HCT116 (cell line): ENCODE results near the gene SLC35F2. TPM values are rescaled to one million over a fixed set of nuclear protein-coding genes. Genes with fewer than 3 reads are reported as not detected.

Experiments used
- ATAC-seq: fragments of 200-7000 bp; cut with Tn5 transposase; 2 replicates; pipeline ENCODE4 v1.9.1; 2020; ENCODE audit warnings: mild to moderate bottlenecking, moderate library complexity
- BruUV-seq: library from RNA; stranded (reverse); fragments of 400-500 nt; replicated peaks from 2 replicates; lab custom pipeline; 2021; lab: Mats Ljungman, UMichigan
- CTCF ChIA-PET: fragments of 300-600 bp; sonication (Branson Sonifier 250); formaldehyde crosslinking; loops from one replicate; lab custom pipeline; 2021; ENCODE audit warnings: antibody characterized with exemption; lab: Charles Lee
- POLR2A ChIA-PET: fragments of 300-600, 350-600 bp; sonication (Branson Sonifier 250); formaldehyde crosslinking; loops from one replicate; lab custom pipeline; 2021; ENCODE audit warnings: antibody characterized with exemption; lab: Charles Lee
- RAD21 ChIA-PET, 2 experiments: fragments of 300-600 bp; sonication (Branson Sonifier 250); formaldehyde crosslinking; loops; one replicate each; lab custom pipeline; 2023; ENCODE audit warnings: low total read pairs in 2 of 2; ENCODE audit not compliant: uncharacterized antibody in 2 of 2, unreplicated experiment in 2 of 2, low non-redundant PET in 1 of 2; lab: Charles Lee
- DNase-seq: peaks from one replicate; pipeline ENCODE4 v3.0.0-alpha.2; 2010; ENCODE audit warnings: low read depth, low spot score
- H2AFZ ChIP-seq: fragments of 200-600 bp; shearing (Covaris generic), sonication (generic); 2 replicates; pipeline ENCODE4 v1.6.1; 2017; ENCODE audit warnings: low read depth, mixed run types, mixed read lengths, antibody characterized with exemption, low read length; ENCODE audit not compliant: poor library complexity, severe bottlenecking
- H3K27ac ChIP-seq: 2 replicates; pipeline ENCODE4 v1.5.1; 2012; ENCODE audit warnings: low read depth, low read length
- H3K27me3 ChIP-seq: fragments of 200-600 bp; sonication (generic); 2 replicates; pipeline ENCODE4 v1.6.1; 2016; ENCODE audit warnings: mixed run types, low read length, mixed read lengths; ENCODE audit not compliant: insufficient read depth
- H3K36me3 ChIP-seq, 2 experiments: fragments of 200-500 bp in 1 of 2; fragments of 200-600 bp in 1 of 2; sonication (Bioruptor generic) in 1 of 2; sonication (generic) in 1 of 2; 2 replicates each; pipeline versions ENCODE4 v1.5.1 to v1.6.1; 2014 to 2016; ENCODE audit warnings: low read length in 2 of 2, inconsistent platforms in 1 of 2, mixed read lengths in 1 of 2, mixed run types in 1 of 2; ENCODE audit not compliant: insufficient read depth in 2 of 2, control insufficient read depth in 1 of 2
- H3K4me1 ChIP-seq, 2 experiments: fragments of 200-600 bp in 1 of 2; sonication (generic) in 1 of 2; 2 replicates each; pipeline versions ENCODE4 v1.5.1 to v1.6.1; 2012 to 2017; ENCODE audit warnings: low read length in 2 of 2, inconsistent platforms in 1 of 2, mild to moderate bottlenecking in 1 of 2, mixed read lengths in 1 of 2, mixed run types in 1 of 2, moderate library complexity in 1 of 2; ENCODE audit not compliant: insufficient read depth in 2 of 2, control insufficient read depth in 1 of 2
- H3K4me2 ChIP-seq: fragments of 200-600 bp; sonication (generic); 2 replicates; pipeline ENCODE4 v1.6.1; 2017; ENCODE audit warnings: mixed run types, low read length, mixed read lengths
- H3K4me3 ChIP-seq, 2 experiments: fragments of 200-600 bp in 1 of 2; sonication (generic) in 1 of 2; replicated peaks in 1 of 2; 2 replicates each; pipeline ENCODE4 v1.5.1; 2011 to 2016; ENCODE audit warnings: low read length in 2 of 2, control low read depth in 1 of 2, low read depth in 1 of 2, mild to moderate bottlenecking in 1 of 2, mixed read lengths in 1 of 2, mixed run types in 1 of 2
- H3K79me2 ChIP-seq: fragments of 200-600 bp; sonication (generic); 2 replicates; pipeline ENCODE4 v1.6.1; 2017; ENCODE audit warnings: mild to moderate bottlenecking, mixed run types, low read length, moderate library complexity, mixed read lengths; ENCODE audit not compliant: insufficient read depth
- H3K9ac ChIP-seq: fragments of 200-600 bp; sonication (generic); 2 replicates; pipeline ENCODE4 v1.6.1; 2016; ENCODE audit warnings: low read length, mixed read lengths
- H3K9me2 ChIP-seq: fragments of 200-600 bp; sonication (generic), shearing (Covaris generic); 2 replicates; pipeline ENCODE4 v1.6.1; 2017; ENCODE audit warnings: mixed run types, mild to moderate bottlenecking, moderate library complexity; ENCODE audit not compliant: insufficient read depth
- H3K9me3 ChIP-seq, 2 experiments: fragments of 200-500 bp in 1 of 2; fragments of 200-600 bp in 1 of 2; sonication (Bioruptor generic) in 1 of 2; sonication (generic) in 1 of 2; 2 replicates each; pipeline ENCODE4 v1.6.1; 2014 to 2017; ENCODE audit warnings: low read length in 2 of 2, mixed read lengths in 2 of 2, inconsistent platforms in 1 of 2, low read depth in 1 of 2, mild to moderate bottlenecking in 1 of 2, mixed run types in 1 of 2, moderate library complexity in 1 of 2; ENCODE audit not compliant: control insufficient read depth in 1 of 2, insufficient read depth in 1 of 2
- H4K20me1 ChIP-seq: fragments of 200-600 bp; sonication (generic), shearing (Covaris generic); 2 replicates; pipeline ENCODE4 v1.6.1; 2017; ENCODE audit warnings: mixed run types, mild to moderate bottlenecking, moderate library complexity; ENCODE audit not compliant: insufficient read depth
- EGR1 ChIP-seq: IDR thresholded peaks from 2 replicates; pipeline ENCODE4 v1.6.1; 2012; ENCODE audit warnings: low read depth
- EZH2 ChIP-seq: fragments of 200-600 bp; sonication (generic); IDR thresholded peaks from 2 replicates; pipeline ENCODE4 v1.6.1; 2017; ENCODE audit warnings: antibody characterized with exemption, mixed run types
- EZH2phosphoT487 ChIP-seq: fragments of 200-600 bp; IDR thresholded peaks from 2 replicates; pipeline ENCODE4 v1.6.1; 2018; ENCODE audit warnings: antibody characterized with exemption, borderline replicate concordance
- SP1 ChIP-seq: IDR thresholded peaks from 2 replicates; pipeline ENCODE4 v1.6.1; 2012; ENCODE audit warnings: low read depth
- intact Hi-C: fragments of 100-400 bp; cut with micrococcal nuclease; formaldehyde crosslinking; loops from 2 replicates; pipeline ENCODE4 v1.10.0; 2022
- total RNA-seq: library from RNA; stranded (reverse); gene quantifications from one replicate; pipeline ENCODE4 v1.2.1, GENCODE V29; 2021; ENCODE audit not compliant: unreplicated experiment
- TF ChIP-seq, protein P1 (sequence below): IDR thresholded peaks from 2 replicates; pipeline ENCODE4 v1.6.1; 2012
- TF ChIP-seq, protein P2 (sequence below): IDR thresholded peaks from 2 replicates; pipeline ENCODE4 v1.6.1; 2012; ENCODE audit warnings: low read depth

SLC35F2 gene
- total RNA-seq, 1 experiment from 2014 or later: 53.5 TPM

DNA sequence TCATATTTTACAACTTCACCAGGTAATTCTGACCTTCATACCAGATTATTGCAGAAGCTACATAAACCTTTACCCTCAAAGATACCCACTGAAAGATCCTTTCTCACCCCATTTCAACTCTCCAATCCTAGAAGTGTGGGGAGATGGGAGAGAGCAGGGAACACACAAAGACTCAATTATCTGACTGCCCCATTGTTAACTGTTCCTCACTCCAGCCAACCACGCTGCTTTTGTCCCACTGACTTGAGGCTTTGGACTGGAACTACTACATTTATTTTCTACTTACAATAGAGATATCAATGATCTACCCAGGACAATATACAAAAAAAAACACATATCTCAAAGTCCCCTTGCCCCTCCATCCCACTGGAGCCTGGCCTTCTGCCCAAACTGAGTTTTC, 102.0 kb downstream of the SLC35F2 start:
- CTCF ChIA-PET: interaction anchor here (1.0 kb wide), 1 partner anchor 15 kb away, joined by 7 read pairs; no protein-coding TSS in a partner anchor
- intact Hi-C loops: no loop called here
- no peaks in the 10 kb centered on the region for H4K20me1 ChIP-seq
- no peak overlapping the region for H3K4me3 ChIP-seq
- no peaks in the 10 kb centered on the region for H3K27me3 ChIP-seq
- BruUV-seq: no TSS peak
- no peak overlapping the region for H2AFZ ChIP-seq
- H3K79me2 ChIP-seq: no peaks in the 10 kb centered on the region
- no peak overlapping the region for H3K4me2 ChIP-seq
- H3K9ac ChIP-seq: no peak overlapping the region
- POLR2A ChIA-PET: no interaction called here
- H3K27ac ChIP-seq: no peak overlapping the region
- H3K4me1 ChIP-seq: no peaks in the 10 kb centered on the region
- no peaks in the 10 kb centered on the region for H3K36me3 ChIP-seq
- DNase-seq (no peak), ATAC-seq (no peak)
- H3K9me2 ChIP-seq: no peaks in the 10 kb centered on the region
- RAD21 ChIA-PET: no interaction called here
- TF ChIP-seq, protein P1, sequence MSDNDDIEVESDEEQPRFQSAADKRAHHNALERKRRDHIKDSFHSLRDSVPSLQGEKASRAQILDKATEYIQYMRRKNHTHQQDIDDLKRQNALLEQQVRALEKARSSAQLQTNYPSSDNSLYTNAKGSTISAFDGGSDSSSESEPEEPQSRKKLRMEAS: no peak
- no peak for TF ChIP-seq EGR1
- TF ChIP-seq SP1: no peak
- no peak for TF ChIP-seq EZH2phosphoT487
- H3K9me3 ChIP-seq: no peaks in the 10 kb centered on the region

DNA sequence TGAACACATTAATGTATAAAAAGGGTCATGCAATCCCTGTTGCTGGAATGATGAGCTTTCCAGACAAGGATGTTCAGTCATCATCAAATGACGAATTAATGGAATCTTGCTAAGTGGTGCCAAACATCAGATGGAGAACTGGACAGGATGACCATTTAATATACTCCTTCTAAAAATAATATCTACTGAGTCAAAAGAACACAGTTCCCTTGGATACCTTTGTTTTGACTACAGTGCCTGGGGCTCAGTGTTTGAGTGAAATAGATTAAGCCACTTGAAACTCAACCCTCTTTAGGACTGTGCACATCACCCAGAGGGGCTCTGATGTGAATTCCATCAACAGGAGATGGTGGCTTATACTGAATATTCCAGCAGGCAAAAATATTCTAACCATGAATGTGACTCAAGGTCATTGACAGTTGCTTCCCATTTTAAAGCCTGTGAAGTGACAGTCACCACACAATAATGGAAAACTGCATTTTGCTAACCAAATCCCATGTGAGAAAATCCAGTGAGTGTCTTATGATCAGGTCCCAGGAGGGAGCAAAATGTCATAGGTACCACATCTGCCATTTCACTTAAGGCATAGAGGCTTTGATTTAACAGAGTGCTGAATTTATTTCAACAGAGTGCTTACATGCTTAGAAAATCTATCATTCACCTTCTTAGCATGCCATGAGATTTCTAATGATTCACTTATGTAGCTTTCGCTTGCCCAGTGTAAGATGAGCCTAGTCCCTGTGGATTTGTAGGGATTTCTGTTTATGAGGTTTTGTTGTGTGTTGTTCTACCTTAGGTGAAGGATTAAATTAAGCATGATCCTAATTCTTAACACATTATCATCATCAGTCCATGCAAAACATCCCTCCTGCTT, 105.4 kb downstream of the SLC35F2 start:
- H3K36me3 ChIP-seq: no peaks in the 10 kb centered on the region
- DNase-seq: no peak
- H3K9ac ChIP-seq: no peak overlapping the region
- BruUV-seq: no TSS peak
- no peak overlapping the region for H2AFZ ChIP-seq
- no peak overlapping the region for H3K4me3 ChIP-seq
- POLR2A ChIA-PET: no interaction called here
- H3K9me3 ChIP-seq: no peaks in the 10 kb centered on the region
- intact Hi-C loops: no loop called here
- no peaks in the 10 kb centered on the region for H4K20me1 ChIP-seq
- ATAC-seq: no peak
- TF ChIP-seq, protein P2, sequence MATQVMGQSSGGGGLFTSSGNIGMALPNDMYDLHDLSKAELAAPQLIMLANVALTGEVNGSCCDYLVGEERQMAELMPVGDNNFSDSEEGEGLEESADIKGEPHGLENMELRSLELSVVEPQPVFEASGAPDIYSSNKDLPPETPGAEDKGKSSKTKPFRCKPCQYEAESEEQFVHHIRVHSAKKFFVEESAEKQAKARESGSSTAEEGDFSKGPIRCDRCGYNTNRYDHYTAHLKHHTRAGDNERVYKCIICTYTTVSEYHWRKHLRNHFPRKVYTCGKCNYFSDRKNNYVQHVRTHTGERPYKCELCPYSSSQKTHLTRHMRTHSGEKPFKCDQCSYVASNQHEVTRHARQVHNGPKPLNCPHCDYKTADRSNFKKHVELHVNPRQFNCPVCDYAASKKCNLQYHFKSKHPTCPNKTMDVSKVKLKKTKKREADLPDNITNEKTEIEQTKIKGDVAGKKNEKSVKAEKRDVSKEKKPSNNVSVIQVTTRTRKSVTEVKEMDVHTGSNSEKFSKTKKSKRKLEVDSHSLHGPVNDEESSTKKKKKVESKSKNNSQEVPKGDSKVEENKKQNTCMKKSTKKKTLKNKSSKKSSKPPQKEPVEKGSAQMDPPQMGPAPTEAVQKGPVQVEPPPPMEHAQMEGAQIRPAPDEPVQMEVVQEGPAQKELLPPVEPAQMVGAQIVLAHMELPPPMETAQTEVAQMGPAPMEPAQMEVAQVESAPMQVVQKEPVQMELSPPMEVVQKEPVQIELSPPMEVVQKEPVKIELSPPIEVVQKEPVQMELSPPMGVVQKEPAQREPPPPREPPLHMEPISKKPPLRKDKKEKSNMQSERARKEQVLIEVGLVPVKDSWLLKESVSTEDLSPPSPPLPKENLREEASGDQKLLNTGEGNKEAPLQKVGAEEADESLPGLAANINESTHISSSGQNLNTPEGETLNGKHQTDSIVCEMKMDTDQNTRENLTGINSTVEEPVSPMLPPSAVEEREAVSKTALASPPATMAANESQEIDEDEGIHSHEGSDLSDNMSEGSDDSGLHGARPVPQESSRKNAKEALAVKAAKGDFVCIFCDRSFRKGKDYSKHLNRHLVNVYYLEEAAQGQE: no peak
- TF ChIP-seq EZH2: no peak
- no peaks in the 10 kb centered on the region for H3K79me2 ChIP-seq
- no peak overlapping the region for H3K27ac ChIP-seq
- H3K4me2 ChIP-seq: no peak overlapping the region
- RAD21 ChIA-PET: no interaction called here
- H3K27me3 ChIP-seq: no peaks in the 10 kb centered on the region
- CTCF ChIA-PET: interaction anchor here (0.8 kb wide), 1 partner anchor 18 kb away, joined by 3 read pairs; no protein-coding TSS in a partner anchor
- no peaks in the 10 kb centered on the region for H3K9me2 ChIP-seq
- no peaks in the 10 kb centered on the region for H3K4me1 ChIP-seq
